Astrocyte of the cerebellum (primary cell): ENCODE results near the gene BROX.

Experiments
- DNase-seq: peaks from one replicate; pipeline ENCODE4 v3.0.0-alpha.2; 2011; ENCODE audit warnings: low read depth
- H3K4me3 ChIP-seq: 2 replicates; pipeline ENCODE4 v1.5.1; 2011; ENCODE audit warnings: mild to moderate bottlenecking, low read depth, low read length, moderate library complexity
- in situ Hi-C: cut with HindIII; loops from 2 replicates; pipeline ENCODE4 v1.10.0; 2017; ENCODE audit warnings: low sequenced_read_pairs
- TF ChIP-seq, protein P1 (sequence below): IDR thresholded peaks from 2 replicates; pipeline ENCODE4 v1.5.1; 2012; ENCODE audit warnings: low read length, low read depth, moderate library complexity, mild to moderate bottlenecking; ENCODE audit errors: missing control alignments

The BROX gene

GRCh38 chr1:222691016-222691415 lies 21.3 kb upstream of the BROX start:
- DNase-seq, result no peak
- H3K4me3 ChIP-seq, result no peak overlapping the region
- TF ChIP-seq, protein P1, sequence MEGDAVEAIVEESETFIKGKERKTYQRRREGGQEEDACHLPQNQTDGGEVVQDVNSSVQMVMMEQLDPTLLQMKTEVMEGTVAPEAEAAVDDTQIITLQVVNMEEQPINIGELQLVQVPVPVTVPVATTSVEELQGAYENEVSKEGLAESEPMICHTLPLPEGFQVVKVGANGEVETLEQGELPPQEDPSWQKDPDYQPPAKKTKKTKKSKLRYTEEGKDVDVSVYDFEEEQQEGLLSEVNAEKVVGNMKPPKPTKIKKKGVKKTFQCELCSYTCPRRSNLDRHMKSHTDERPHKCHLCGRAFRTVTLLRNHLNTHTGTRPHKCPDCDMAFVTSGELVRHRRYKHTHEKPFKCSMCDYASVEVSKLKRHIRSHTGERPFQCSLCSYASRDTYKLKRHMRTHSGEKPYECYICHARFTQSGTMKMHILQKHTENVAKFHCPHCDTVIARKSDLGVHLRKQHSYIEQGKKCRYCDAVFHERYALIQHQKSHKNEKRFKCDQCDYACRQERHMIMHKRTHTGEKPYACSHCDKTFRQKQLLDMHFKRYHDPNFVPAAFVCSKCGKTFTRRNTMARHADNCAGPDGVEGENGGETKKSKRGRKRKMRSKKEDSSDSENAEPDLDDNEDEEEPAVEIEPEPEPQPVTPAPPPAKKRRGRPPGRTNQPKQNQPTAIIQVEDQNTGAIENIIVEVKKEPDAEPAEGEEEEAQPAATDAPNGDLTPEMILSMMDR, result no peak
- in situ Hi-C loops, result no loop called here

DNA sequence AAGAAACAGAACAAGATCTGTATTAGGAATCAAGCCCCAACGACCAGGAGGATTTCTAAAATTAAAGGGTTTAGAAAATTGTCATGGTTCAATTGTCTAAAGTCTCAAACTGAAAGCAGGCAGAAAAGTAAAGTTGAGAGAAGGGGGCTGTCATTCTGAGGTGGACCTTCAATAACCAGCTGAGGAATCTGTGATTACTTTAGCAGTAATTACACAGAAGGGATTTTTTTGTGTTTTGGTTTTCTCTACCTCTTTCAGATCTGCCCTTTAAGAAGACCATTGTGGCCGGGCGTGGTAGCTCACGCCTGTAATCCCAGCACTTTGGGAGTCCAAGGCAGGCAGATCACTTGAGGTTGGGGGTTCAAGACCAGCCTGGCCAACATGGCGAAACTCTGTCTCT lies 17.4 kb upstream of the BROX start:
- in situ Hi-C loops, result no loop called here
- TF ChIP-seq, protein P1, result no peak

DNA sequence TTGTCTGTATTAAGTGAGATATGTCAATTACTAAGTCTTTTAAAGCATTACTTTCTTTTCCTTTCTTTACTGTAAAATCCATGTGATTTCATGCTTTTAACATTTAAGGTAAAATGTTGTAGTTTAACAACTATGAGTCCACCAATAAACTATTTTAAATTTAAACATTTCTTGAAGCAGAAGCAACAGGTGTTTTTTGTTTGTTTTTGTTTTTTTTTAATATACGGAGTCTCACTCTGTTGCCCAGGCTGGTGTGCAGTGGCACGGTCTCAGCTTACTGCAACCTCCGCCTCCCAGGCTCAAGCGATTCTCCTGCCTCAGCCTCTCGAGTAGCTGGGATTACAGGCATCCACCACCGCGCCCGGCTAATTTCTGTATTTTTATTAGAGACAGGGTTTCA lies 15.6 kb upstream of the BROX start:
- DNase-seq, result no peak
- no peak overlapping the region for H3K4me3 ChIP-seq
- in situ Hi-C loops, result no loop called here
- TF ChIP-seq, protein P1, result no peak

More for the DNA sequence above, 17.4 kb upstream of the BROX start:
- H3K4me3 ChIP-seq, result no peak overlapping the region
- no peak for DNase-seq

GRCh38 chr1:222697203-222697602 lies 15.2 kb upstream of the BROX start:
- no peak overlapping the region for H3K4me3 ChIP-seq
- no peak for DNase-seq
- TF ChIP-seq, protein P1, result no peak
- in situ Hi-C loops, result no loop called here

DNA sequence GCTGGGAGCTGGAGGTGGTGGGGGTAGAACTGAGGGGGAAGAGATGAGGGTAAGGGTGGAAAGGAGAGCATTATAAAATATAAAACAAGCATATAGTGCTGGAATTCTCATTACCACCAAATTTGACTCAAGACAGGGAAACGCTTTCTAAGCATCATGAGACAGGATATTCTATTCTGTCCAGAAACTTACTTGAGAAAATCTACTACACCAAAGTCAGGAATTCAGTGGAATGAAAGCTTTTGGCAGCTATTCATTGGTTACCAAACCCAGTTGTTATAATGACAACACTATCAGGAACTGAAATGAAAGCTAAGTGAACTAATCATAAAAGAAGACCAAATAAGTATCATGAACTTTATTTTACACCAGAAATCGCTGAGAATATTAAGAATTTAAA lies 14.5 kb upstream of the BROX start:
- in situ Hi-C loops, result no loop called here
- H3K4me3 ChIP-seq, result no peak overlapping the region
- TF ChIP-seq, protein P1, result no peak
- DNase-seq, result no peak

- in situ Hi-C loops, result no loop called here
- DNase-seq, result no peak
- H3K4me3 ChIP-seq, result no peak overlapping the region
- TF ChIP-seq, protein P1, result no peak
These were observed 10.2 kb upstream of the BROX start for GRCh38 chr1:222702210-222702609.

GRCh38 chr1:222704260-222704659 lies 8.1 kb upstream of the BROX start:
- H3K4me3 ChIP-seq, result no peak overlapping the region
- in situ Hi-C loops, result no loop called here
- TF ChIP-seq, protein P1, result no peak
- no peak for DNase-seq
